GM23338 (cell line): ENCODE results near the gene MAPK12. TPM values are rescaled to one million over a fixed set of nuclear protein-coding genes. Genes with fewer than 3 reads are reported as not detected.

ENCODE experiments used
- ATAC-seq: fragments of 200-7000 bp; cut with Tn5 transposase; 3 replicates; pipeline ENCODE4 v1.9.1; 2020
- DNase-seq: peaks from one replicate; pipeline ENCODE4 v3.0.0-alpha.2; 2015; ENCODE audit warnings: low spot score
- H2AFZ ChIP-seq: fragments of 200-600 bp; sonication (generic); 2 replicates; pipeline ENCODE4 v1.8.0; 2016; ENCODE audit warnings: antibody characterized with exemption, mild to moderate bottlenecking, moderate library complexity
- H3F3A ChIP-seq: fragments of 200-600 bp; sonication (generic); replicated peaks from 2 replicates; pipeline ENCODE4 v1.8.0; 2017; ENCODE audit warnings: antibody characterized with exemption, mixed run types, low read depth
- H3K27ac ChIP-seq: fragments of 200-600 bp; sonication (generic); 2 replicates; pipeline ENCODE4 v1.6.1; 2016; ENCODE audit warnings: low read depth
- H3K27me3 ChIP-seq: fragments of 200-600 bp; sonication (generic); 2 replicates; pipeline ENCODE4 v1.8.0; 2016; ENCODE audit warnings: mild to moderate bottlenecking, mixed run types, moderate library complexity; ENCODE audit not compliant: insufficient read depth
- H3K36me3 ChIP-seq: fragments of 200-600 bp; sonication (generic); 2 replicates; pipeline ENCODE4 v1.8.0; 2016; ENCODE audit warnings: mild to moderate bottlenecking; ENCODE audit not compliant: insufficient read depth
- H3K4me1 ChIP-seq: fragments of 200-600 bp; sonication (generic); 2 replicates; pipeline ENCODE4 v1.8.0; 2016; ENCODE audit warnings: mild to moderate bottlenecking, moderate library complexity; ENCODE audit not compliant: insufficient read depth
- H3K4me2 ChIP-seq: fragments of 200-600 bp; sonication (generic); 2 replicates; pipeline ENCODE4 v1.7.1; 2017; ENCODE audit warnings: mixed run types
- H3K4me3 ChIP-seq: fragments of 200-600 bp; sonication (generic); 2 replicates; pipeline ENCODE4 v1.6.1; 2016; ENCODE audit warnings: mixed run types
- H3K79me2 ChIP-seq: fragments of 200-600 bp; sonication (generic); replicated peaks from 2 replicates; pipeline ENCODE4 v1.8.0; 2017; ENCODE audit warnings: mild to moderate bottlenecking; ENCODE audit not compliant: insufficient read depth
- H3K9me2 ChIP-seq: fragments of 200-600 bp; sonication (generic); 2 replicates; pipeline ENCODE4 v1.8.0; 2017; ENCODE audit not compliant: insufficient read depth
- H4K20me1 ChIP-seq: fragments of 200-600 bp; sonication (generic); replicated peaks from 2 replicates; pipeline ENCODE4 v1.8.0; 2017; ENCODE audit warnings: mild to moderate bottlenecking; ENCODE audit not compliant: insufficient read depth
- H3K27ac Mint-ChIP-seq: 2 replicates; pipeline ENCODE4 v1.8.0; 2020; ENCODE audit warnings: inconsistent platforms, mild to moderate bottlenecking, moderate library complexity, mixed read lengths
- H3K27me3 Mint-ChIP-seq: 3 replicates; pipeline ENCODE4 v1.8.0; 2022; ENCODE audit warnings: low read depth, mild to moderate bottlenecking, moderate library complexity, mixed read lengths, inconsistent platforms; ENCODE audit not compliant: insufficient read depth, poor library complexity
- H3K36me3 Mint-ChIP-seq: 3 replicates; pipeline ENCODE4 v1.8.0; 2021; ENCODE audit warnings: low read depth, mild to moderate bottlenecking, inconsistent platforms, moderate library complexity, mixed read lengths
- H3K4me1 Mint-ChIP-seq: 3 replicates; pipeline ENCODE4 v1.8.0; 2020; ENCODE audit warnings: mild to moderate bottlenecking, inconsistent platforms, mixed read lengths
- H3K4me3 Mint-ChIP-seq: 3 replicates; pipeline ENCODE4 v1.8.0; 2021; ENCODE audit warnings: moderate library complexity, mild to moderate bottlenecking, inconsistent platforms, mixed read lengths
- H3K9me3 Mint-ChIP-seq: 3 replicates; pipeline ENCODE4 v1.8.0; 2020; ENCODE audit warnings: moderate library complexity, mild to moderate bottlenecking, inconsistent platforms, mixed read lengths
- CREB1 ChIP-seq: fragments of 250-450 bp; sonication (Bioruptor Pico); IDR thresholded peaks from 2 replicates; pipeline ENCODE4 v1.5.0; 2020; ENCODE audit warnings: low read depth, mild to moderate bottlenecking, moderate library complexity
- CTCF ChIP-seq, 2 experiments: fragments of 200-600 bp in 1 of 2; sonication (generic) in 1 of 2; conservative IDR thresholded peaks; 2 replicates each; pipeline versions ENCODE4 v1.5.1 to v1.6.1; 2016 to 2017; ENCODE audit warnings: antibody characterized with exemption in 2 of 2, low read depth in 2 of 2, mild to moderate bottlenecking in 2 of 2, moderate library complexity in 1 of 2
- ETS1 ChIP-seq: IDR thresholded peaks from 2 replicates; pipeline ENCODE4 v1.6.1; 2016; ENCODE audit warnings: antibody characterized with exemption
- EZH2 ChIP-seq: fragments of 200-600 bp; sonication (generic); IDR thresholded peaks from one replicate; pipeline ENCODE4 v1.8.0; 2017; ENCODE audit warnings: antibody characterized with exemption, mild to moderate bottlenecking, low read depth; ENCODE audit not compliant: unreplicated experiment
- EZH2phosphoT487 ChIP-seq: fragments of 200-600 bp; sonication (generic); IDR thresholded peaks from one replicate; pipeline ENCODE4 v1.8.1; 2018; ENCODE audit warnings: antibody characterized with exemption; ENCODE audit not compliant: unreplicated experiment
- JUNB ChIP-seq: IDR thresholded peaks from one replicate; pipeline ENCODE4 v1.6.1; 2016; ENCODE audit warnings: antibody characterized with exemption; ENCODE audit not compliant: unreplicated experiment
- NANOG ChIP-seq: IDR thresholded peaks from 2 replicates; pipeline ENCODE4 v1.6.1; 2016; ENCODE audit warnings: antibody characterized with exemption, borderline replicate concordance
- POLR2AphosphoS5 ChIP-seq: IDR thresholded peaks from 2 replicates; pipeline ENCODE4 v1.6.1; 2016; ENCODE audit warnings: antibody characterized with exemption, low read depth
- REST ChIP-seq: IDR thresholded peaks from one replicate; pipeline ENCODE4 v1.6.1; 2018; ENCODE audit warnings: antibody characterized with exemption; ENCODE audit not compliant: unreplicated experiment
- STAT1 ChIP-seq: IDR thresholded peaks from one replicate; pipeline ENCODE4 v1.6.1; 2016; ENCODE audit warnings: antibody characterized with exemption; ENCODE audit not compliant: unreplicated experiment
- ZNF114 ChIP-seq: fragments of 250-450 bp; sonication (Bioruptor Pico); IDR thresholded peaks from 2 replicates; pipeline ENCODE4 v1.5.0; 2020; ENCODE audit warnings: mild to moderate bottlenecking, moderate library complexity
- ZNF331 ChIP-seq: fragments of 250-450 bp; sonication (Bioruptor Pico); IDR thresholded peaks from 2 replicates; pipeline ENCODE4 v1.5.0; 2020; ENCODE audit warnings: low read depth, mild to moderate bottlenecking, moderate library complexity
- ZNF462 ChIP-seq: fragments of 250-450 bp; sonication (Bioruptor Pico); IDR thresholded peaks from 2 replicates; pipeline ENCODE4 v1.5.0; 2020; ENCODE audit warnings: mild to moderate bottlenecking, moderate library complexity
- polyA plus RNA-seq: library from polyadenylated mRNA; unstranded; fragments of >200 nt; fragmentation: Nextera tagmentation; extraction: Ambion mirVana; gene quantifications from 2 replicates; pipeline ENCODE4 v1.2.1, GENCODE V29; 2016
- total RNA-seq: library from RNA; depleted of rRNA; stranded (reverse); fragments of >200 nt; shearing (Covaris generic); gene quantifications from 2 replicates; pipeline ENCODE4 v1.2.3, GENCODE V29; 2014

MAPK12 gene
- total and polyA plus RNA-seq, 2 experiments from 2014 or later = 10.4 to 26.1 TPM

- H3K4me3 Mint-ChIP-seq = no peak overlapping the region
- Histone ChIP-seq H3K36me3 (no peaks in the 10 kb centered on the region), H2AFZ (no peak overlapping the region), H4K20me1 (peaks cover 5% of the 10 kb centered on the region; the same call in 1 of the 2 replicates), H3F3A (no peaks in the 10 kb centered on the region), H3K4me1 (no peaks in the 10 kb centered on the region; the same call in 1 of the 2 replicates), H3K4me2 (no peak overlapping the region), H3K9me2 (no peaks in the 10 kb centered on the region), H3K4me3 (no peak overlapping the region), H3K27ac (no peak overlapping the region), H3K27me3 (no peaks in the 10 kb centered on the region), H3K79me2 (no peaks in the 10 kb centered on the region)
- TF ChIP-seq CREB1 (CRISPR knock-in tag) (no peak), STAT1 (no peak), ETS1 (no peak), REST (no peak), ZNF462 (CRISPR knock-in tag) (no peak), EZH2phosphoT487 (no peak), ZNF331 (CRISPR knock-in tag) (no peak), ZNF114 (CRISPR knock-in tag) (no peak), POLR2AphosphoS5 (no peak), EZH2 (no peak), NANOG (no peak), CTCF (conservative IDR thresholded peaks at IDR 0.05; ENCODE audit: low read depth in 2 of 2) (no peak), JUNB (no peak)
- peaks cover 7% of the 10 kb centered on the region for H3K27me3 Mint-ChIP-seq
- H3K4me1 Mint-ChIP-seq = peaks cover 2% of the 10 kb centered on the region; the same call in 1 of the 3 replicates
- H3K27ac Mint-ChIP-seq = no peak overlapping the region
- peaks cover 49% of the 10 kb centered on the region for H3K36me3 Mint-ChIP-seq
- ATAC-seq = no peak
- no peaks in the 10 kb centered on the region for H3K9me3 Mint-ChIP-seq
- DNase-seq = no peak
Measured at GRCh38 chr22:50222508-50222907, 39.0 kb downstream of the MAPK12 start.
